Measurements from ENCODE around the gene NXPH3. TPM values are rescaled to one million over a fixed set of nuclear protein-coding genes. Genes with fewer than 3 reads are reported as not detected.

The NXPH3 gene
- total RNA-seq, 1 donor, result 1.9 TPM

- TF ChIP-seq CTCF (IDR thresholded peaks at IDR 0.05; ENCODE audit: insufficient read depth, low read length), result no peak
- no peak for DNase-seq (ENCODE audit: low read depth)
- no peak overlapping the region for H3K4me3 ChIP-seq (ENCODE audit: low read depth, low read length)
Observed at GRCh38 chr17:49580055-49580721, 4.5 kb downstream of the NXPH3 start.

DNA sequence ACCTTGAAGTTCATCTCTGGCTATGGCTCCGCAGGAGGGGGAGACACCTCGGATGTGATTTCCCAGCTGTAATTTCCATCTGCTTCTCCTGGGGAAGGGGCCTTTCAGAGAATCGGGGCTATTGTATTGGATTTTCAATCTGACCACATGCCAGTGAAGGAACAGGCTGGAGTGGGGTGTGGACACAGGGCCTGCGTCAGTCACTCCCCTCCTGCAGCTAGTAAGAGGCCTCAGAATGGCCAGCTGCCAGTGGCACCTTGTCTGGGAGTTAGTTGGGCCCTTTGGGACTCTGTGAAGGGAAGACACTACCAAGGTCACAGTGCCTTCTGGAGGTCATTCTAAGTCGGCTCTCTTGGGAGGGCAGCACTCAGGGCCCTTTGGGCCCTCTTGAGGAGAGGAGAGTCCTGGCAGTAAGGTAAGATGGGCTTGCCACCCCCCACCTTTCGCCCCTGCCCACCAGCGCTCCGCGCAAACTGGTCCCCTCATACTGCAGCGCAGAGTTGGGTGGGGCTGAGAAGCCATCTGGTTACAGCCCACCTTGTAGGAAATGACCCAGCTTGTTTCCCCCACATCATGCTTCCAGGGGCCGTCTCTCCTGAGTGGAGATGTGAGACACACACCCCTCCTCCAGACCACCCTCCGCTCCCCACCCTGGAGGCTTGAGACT lies 5.4 kb downstream of the NXPH3 start:
- no peak overlapping the region for H3K4me3 ChIP-seq (ENCODE audit: low read depth, low read length)
- TF ChIP-seq CTCF (IDR thresholded peaks at IDR 0.05; ENCODE audit: insufficient read depth, low read length), result no peak
- DNase-seq (ENCODE audit: low read depth), result no peak

- no peak for DNase-seq (ENCODE audit: low read depth)
- no peak for TF ChIP-seq CTCF (IDR thresholded peaks at IDR 0.05; ENCODE audit: insufficient read depth, low read length)
- H3K4me3 ChIP-seq (ENCODE audit: low read depth, low read length), result no peak overlapping the region
Observed at GRCh38 chr17:49581648-49581998, 6.0 kb downstream of the NXPH3 start.

DNA sequence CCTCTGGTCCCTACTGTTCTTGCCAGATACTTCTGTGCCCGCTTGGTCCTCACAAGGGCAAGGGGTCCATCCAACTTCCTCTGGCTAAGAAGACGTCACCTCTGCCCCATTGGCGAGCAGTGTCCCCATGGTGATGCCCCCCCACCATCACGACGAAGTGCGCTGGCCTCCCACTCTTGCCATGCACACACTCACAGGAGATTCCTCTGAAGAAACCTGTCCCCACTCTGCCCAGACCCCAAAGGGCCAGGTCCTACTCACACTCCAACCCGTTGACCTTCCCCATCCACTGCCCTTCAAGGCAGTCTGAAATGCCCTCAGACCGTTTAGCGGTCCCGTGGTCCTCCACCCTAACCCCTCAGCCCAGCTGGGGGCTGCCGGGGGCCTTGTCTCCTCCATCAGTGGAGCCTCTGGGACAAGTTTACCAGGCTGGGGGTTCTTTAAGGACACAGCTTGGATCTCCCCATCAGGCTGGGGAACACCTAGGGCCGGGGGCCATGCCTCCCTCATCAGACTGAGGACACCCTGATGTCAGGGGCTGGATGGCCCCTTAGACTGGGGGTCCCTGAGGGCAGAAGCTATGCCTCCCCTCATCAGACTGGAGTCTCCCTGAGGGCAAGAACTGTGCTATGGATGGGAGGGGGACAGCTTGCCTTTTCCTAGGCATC lies 6.5 kb downstream of the NXPH3 start:
- DNase-seq (ENCODE audit: low read depth), result no peak
- no peak overlapping the region for H3K4me3 ChIP-seq (ENCODE audit: low read depth, low read length)
- no peak for TF ChIP-seq CTCF (IDR thresholded peaks at IDR 0.05; ENCODE audit: insufficient read depth, low read length)

DNA sequence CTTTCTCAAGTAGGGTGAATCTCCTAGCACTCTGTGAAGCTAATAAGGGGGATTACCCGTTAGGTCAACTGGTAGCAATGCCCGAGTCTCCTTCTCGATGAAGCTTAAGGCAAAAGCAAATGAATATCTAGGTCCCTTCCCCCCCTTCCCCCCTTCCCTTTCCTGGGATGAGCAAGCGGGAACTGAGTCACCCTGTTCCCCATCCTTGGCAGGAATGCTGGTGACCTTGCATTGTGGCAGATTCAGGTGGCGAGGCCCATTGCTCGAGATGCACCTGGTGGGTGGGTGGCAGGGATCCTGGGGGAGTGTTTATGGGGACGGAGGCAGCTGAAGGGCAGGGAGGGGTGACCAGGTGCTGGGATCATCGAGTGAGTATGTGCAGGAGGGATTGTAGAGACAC lies 7.1 kb downstream of the NXPH3 start:
- no peak for TF ChIP-seq CTCF (IDR thresholded peaks at IDR 0.05; ENCODE audit: insufficient read depth, low read length)
- DNase-seq (ENCODE audit: low read depth), result no peak
- no peak overlapping the region for H3K4me3 ChIP-seq (ENCODE audit: low read depth, low read length)

DNA sequence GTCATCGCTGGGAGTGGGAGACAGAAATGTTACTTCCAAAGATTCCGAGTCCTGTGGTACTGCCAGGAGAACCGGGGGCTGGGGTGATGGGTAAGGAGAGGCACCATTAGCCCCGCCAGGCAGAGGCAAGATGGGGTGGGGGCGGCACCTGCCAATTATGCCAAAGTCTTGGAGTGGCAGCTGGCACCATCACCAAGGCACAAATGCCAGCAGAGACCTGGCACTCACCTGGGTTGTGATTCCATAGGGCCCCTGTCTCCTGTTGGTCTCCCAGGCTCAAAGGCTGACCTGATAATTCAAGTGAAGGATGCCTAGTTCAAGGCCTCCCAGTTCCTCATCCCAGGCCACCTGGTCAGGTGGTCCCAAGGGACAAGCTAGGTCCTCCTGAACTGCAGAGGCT lies 7.6 kb downstream of the NXPH3 start:
- H3K4me3 ChIP-seq (ENCODE audit: low read depth, low read length), result no peak overlapping the region
- TF ChIP-seq CTCF (IDR thresholded peaks at IDR 0.05; ENCODE audit: insufficient read depth, low read length), result no peak
- no peak for DNase-seq (ENCODE audit: low read depth)

Measured in fibroblast of the aortic adventitia (primary cell).